ENCODE data around the gene LRRC18.

The LRRC18 gene

DNA sequence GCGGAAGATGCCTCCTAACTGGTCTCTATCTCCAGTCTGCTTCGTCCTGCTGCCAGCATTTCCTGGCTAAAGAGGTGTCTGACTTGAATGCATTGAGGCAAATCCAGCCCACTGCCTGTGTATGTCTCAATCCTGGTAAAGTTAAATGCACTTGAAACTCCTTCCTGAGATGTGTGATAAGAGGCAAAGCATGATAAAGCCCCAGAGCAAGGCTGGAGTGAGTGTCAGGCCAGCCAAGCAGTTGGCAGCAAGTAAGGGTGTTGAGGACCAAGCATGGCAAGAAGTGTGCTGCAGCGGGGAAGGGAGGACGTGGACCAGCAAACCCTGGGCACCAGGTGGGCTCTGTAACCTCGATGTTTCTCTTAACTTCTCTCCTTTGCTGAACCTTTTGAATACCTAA is 29.1 kb downstream of the LRRC18 start:
- DNase-seq (ENCODE audit: low read depth in 2 of 2): no peak

DNA sequence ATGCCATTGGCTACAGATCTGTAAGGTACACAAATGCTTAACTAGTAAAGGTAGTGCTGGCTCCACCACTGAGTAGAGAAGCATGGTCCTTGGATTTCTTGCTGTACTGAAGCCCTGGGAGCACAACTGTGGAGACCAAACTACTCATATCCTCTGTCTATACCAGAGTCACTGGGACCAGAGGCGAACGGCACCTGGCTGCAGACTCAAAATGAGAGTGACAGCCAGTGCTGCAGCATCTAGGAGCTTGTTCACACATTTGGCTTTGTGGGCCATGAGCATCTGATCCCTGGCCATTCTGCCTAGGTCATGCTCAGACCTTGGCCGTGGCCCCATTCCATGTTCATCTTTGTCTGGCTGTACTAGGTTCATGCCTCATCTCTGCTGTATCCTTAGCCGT is 31.9 kb downstream of the LRRC18 start:
- no peak for DNase-seq (ENCODE audit: low read depth in 2 of 2)

DNA sequence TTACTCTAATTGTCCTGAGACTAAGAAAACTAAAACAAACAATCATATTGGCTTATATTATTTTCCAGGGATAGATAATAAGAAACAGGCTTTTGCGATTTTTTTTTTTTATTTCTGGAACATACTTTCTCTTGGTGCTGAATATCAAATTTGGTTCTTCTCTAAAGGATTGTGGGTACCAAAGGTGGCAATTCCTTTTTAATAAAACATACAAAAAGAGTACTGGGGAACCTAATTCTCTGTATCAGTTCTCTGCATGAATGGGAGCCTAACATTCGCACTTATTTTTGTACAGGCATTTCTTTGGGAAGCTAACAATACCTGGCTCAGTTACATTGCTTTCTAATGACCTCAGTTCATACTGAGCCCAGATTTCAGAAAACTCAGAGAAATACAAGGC is 32.8 kb downstream of the LRRC18 start:
- DNase-seq (ENCODE audit: low read depth in 2 of 2): no peak

GRCh38 chr10:48905311-48905710 is 34.3 kb downstream of the LRRC18 start:
- DNase-seq (ENCODE audit: low read depth in 2 of 2): no peak

DNA sequence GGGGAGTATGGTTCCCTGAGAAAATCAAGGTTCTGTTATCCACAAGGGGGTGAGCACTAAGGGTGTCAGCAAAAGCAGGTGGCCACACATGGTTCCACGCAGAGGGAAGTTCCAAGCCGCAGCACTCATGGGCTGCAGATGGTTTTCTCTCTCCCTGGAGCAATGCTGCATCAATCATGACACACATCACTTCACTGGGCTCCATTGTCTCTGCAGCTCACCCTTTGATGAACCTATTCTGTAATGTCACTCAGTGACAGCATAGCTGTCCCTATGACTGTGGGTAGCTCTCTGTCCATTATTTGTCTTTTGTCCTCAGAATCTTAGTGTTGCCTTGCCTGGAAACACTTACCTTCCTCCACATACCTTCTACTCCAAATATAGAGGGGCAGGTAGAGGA is 34.8 kb downstream of the LRRC18 start:
- no peak for DNase-seq (ENCODE audit: low read depth in 2 of 2)

GRCh38 chr10:48903151-48903550 is 36.5 kb downstream of the LRRC18 start:
- no peak for DNase-seq (ENCODE audit: low read depth in 2 of 2)

DNA sequence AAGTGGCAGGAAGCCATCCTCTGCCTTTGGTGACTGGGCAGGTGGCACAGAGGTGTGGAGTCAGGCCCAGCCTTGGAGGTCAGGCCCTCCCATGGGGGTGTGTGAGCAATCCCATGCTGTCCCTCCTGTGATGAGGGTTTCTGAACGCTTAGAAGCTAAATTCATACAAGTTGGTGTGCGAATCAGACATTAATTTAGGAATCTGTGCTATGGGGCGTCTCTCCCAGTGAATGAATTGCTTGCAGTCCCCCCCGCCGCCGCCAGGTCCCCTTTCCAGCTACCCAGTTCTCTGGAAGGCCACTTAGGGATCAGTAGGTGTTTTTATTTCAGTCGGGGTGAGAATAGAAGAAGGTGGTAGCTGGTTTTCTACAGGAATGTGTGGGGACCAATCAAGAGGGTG is 37.5 kb downstream of the LRRC18 start:
- DNase-seq (ENCODE audit: low read depth in 2 of 2): no peak

GRCh38 chr10:48901319-48901718 is 38.3 kb downstream of the LRRC18 start:
- DNase-seq (ENCODE audit: low read depth in 2 of 2): no peak

DNA sequence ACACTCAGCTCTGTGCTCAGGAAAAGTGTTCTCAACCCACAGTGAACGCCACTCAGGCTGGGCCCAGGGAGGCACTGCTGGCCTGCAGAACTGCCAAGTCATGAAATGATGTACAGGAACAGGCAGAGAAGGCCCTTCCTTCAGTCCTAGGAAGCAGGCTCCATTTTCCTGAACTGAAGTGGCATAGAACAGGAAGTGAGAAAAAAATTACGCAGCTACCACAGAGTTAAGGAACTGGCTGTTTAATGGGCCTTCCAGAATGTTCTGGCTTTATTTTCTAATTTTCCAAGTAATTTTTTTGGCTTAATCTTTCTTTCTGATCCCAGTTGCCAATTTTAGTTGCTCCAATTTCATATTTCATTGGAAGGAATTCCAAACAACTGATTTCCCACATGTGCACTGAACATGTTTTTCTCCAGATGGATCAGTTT is 39.3 kb downstream of the LRRC18 start:
- no peak for DNase-seq (ENCODE audit: low read depth in 2 of 2)

GRCh38 chr10:48899781-48900180 is 39.9 kb downstream of the LRRC18 start:
- DNase-seq (ENCODE audit: low read depth in 2 of 2): no peak

DNA sequence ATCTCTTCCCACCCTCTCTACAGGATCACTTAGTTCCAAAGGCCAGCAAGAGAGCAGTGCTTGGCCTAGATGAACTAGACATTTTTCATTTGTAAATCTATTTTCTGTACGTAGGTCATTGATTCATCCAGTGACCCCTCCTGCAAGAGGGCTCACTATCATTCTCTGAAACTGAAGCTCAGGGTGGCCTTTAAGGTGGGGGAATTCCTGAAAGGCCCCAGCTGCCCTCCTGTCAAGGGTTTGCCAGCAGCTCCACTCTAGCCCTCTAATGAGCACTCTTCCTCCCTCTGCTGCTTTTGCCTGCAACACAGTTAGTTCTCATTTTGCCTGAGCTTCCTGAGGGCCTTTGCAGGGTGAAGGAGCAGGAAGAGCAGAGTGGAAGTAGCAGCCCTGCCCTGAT is 41.2 kb downstream of the LRRC18 start:
- DNase-seq (ENCODE audit: low read depth in 2 of 2): no peak

DNA sequence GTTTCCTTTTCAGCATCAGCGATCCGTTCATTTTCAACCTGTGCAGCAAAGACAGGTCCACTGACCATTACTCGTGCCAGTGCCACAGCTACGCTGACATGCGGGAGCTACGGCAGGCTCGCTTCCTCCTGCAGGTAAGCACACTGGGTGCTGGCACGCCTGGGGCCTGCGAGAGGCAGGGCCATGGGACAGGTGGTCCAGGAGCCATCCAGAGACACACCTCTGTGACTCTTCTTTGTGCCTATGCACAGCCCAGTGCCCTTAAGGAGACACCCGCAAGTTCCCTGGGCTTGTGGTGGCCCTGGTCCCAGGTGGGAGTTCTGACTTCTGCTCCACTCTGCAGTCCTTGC is 42.2 kb downstream of the LRRC18 start:
- DNase-seq (ENCODE audit: low read depth in 2 of 2): no peak

- DNase-seq (ENCODE audit: low read depth in 2 of 2): no peak
These were observed 42.7 kb downstream of the LRRC18 start for GRCh38 chr10:48896756-48897440.

DNA sequence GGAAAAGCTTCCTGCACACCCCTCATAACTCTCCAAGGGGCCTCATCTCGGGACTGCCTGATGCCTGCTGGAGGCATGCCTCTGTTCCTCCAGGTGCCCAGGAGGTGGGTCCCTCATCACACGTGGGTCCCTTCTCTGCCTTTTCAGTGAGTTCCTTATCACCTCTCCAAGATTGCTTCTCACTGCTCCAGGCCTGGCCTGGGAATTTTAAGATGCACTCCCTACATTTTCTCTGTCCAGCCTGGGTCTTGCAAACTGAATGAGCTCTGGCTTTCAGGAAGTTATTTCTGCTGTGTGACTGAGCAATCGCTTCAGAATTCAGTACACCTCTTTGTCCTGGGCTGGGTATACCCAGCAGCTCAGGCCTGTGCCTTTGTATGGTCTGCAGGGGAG is 43.8 kb downstream of the LRRC18 start:
- no peak for DNase-seq (ENCODE audit: low read depth in 2 of 2)

DNA sequence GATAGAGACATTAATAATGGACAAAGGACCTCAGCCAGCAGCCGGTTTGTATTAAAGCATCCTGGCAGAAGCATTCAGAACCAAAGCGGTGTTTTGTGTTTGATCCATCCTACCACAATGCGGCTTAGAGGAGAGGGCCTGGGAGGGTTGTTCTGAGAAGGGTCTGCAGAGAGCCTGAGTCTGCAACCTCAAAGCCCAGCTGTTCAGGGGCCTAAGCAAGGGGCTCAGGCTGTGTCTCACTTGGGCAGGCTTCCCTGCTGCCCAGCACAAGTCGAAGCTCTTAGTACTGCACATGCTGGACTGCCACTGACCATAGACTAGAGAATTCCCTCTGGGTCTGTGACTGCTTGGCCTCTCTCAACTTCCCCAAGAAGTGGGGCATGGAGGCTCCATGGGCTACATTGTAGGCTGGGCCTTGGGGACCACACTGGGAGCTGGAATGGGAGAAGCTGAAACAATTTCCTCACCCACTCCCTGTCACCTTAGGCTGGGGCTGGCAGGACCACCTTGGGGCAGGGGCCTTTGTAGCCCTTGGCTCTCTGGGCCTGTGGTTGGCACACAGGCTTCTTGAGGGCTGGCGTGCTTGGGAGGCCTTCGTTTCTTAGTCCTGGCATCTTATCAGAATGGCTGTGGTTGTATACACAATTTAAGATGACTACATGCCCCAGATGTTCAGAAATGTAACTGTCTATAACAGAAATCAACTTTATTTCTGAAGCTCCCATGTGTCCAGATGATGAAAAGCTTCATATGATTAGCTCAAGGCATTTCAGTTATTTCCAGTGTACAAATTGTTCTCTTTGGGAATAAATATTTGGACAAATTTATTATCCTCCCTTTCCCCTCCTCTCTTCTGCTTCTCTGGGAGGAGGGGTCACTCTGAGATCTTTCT is 44.5 kb downstream of the LRRC18 start:
- no peak for DNase-seq (ENCODE audit: low read depth in 2 of 2)

- DNase-seq (ENCODE audit: low read depth in 2 of 2): no peak
These were observed 48.5 kb downstream of the LRRC18 start for GRCh38 chr10:48890888-48891850.

DNA sequence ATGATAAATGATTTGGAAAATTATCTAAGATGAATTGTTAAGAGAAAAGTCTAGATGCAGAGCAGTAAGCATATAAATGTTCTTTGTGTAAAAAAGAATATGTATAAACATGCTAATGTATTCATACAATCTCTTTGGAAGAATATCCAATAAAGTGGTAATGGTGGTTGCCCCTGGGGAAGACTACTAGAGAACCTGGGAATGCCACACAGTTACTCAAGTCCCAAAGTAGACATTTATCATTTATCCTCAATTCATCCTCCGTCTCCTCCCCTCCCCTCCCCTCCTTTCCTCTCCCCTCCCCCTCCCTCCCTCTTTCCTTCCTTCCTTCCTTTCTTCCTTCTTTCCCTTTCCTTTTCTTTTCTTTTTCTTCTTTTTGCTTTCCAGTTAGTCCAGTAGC is 51.7 kb downstream of the LRRC18 start:
- no peak for DNase-seq (ENCODE audit: low read depth in 2 of 2)

DNA sequence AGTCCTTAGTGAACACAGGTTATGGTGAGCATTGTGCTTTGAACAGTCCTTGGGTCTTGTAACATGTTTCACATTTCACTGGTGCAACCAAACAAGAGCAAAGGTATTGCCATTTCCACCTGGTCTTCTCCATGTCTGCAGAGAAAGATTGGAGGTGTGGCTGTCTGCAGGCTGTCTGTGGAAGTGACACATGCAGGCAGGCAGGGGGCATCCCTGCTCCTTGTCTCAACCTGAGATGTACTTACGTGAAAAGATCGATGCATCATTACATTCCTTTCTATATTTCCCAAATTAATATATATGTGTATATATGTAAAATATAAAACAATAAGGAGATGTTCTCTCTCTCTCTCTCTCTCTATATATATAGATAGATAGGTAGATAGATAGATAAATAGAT is 54.3 kb downstream of the LRRC18 start:
- no peak for DNase-seq (ENCODE audit: low read depth in 2 of 2)

- DNase-seq (ENCODE audit: low read depth in 2 of 2): no peak
These were observed 55.2 kb downstream of the LRRC18 start for GRCh38 chr10:48884179-48885045.

DNA sequence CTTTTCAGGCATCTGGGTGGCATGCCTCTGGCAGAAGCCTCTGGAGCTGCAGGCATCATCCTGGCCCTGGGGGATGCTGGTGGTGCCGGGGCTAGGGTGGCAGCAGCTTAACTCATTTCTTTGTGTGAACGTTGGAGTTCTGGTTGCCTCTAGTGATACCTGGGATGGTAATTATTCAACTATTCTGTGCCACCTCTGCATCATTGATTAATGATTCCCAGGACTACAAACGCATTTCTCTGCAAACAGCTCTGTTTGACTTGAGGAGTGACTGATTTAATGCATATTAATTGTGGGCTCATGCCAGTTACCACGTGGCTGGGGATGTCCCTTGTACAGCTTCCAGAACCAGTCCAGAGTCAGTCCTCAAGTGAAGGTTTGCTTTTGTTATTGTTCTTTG is 55.9 kb downstream of the LRRC18 start:
- DNase-seq (ENCODE audit: low read depth in 2 of 2): no peak

DNA sequence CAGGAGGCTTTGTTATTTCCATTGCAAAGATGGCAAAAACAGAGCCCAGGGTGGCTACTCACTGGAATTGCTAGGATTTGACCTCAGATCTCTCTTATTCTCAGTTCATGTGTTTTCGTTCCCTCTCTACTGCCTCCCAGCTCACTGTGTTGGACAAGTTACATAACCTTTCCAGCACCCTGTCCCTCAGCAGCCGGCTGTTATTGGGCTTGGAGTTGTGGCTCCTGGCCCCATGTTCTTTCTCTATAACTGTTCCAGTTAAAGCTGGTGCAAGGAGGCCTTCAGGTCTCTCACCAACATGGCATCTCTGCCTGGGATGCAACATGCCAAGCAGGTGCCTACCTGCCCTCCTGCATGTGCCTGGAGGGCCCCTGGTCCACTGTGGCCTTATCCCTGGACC is 56.8 kb downstream of the LRRC18 start:
- no peak for DNase-seq (ENCODE audit: low read depth in 2 of 2)
